ENCODE results near the gene C1QTNF9B.

C1QTNF9B gene

DNA sequence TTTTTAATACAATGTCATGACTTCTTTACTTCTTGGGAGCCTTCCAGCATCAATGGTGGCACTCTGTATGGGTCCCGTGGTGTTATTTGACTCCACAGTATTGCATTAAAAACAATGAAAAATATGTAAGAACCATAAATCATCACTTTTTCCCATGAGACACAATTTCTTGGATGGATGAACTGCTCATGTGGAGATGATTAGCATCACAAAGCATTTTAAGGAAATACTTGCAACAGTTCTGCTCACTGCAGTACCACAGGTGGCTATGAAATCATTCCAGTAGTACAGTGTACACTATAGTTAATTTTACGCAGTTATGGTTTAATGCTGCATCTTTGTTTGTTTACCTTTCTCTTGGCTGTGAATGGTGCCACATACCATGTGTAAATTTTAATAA is 37.2 kb upstream of the C1QTNF9B start:
- Histone ChIP-seq H3K4me3 (ENCODE audit: low read depth, low read length) (no peak overlapping the region), H3K9me3 (ENCODE audit: control insufficient read depth, low read length) (no peaks in the 10 kb centered on the region), H3K9ac (no peak overlapping the region), H3K79me2 (no peaks in the 10 kb centered on the region), H3K36me3 (ENCODE audit: control insufficient read depth, insufficient read depth, low read length) (no peaks in the 10 kb centered on the region), H3K27ac (no peak overlapping the region), H2AFZ (no peak overlapping the region), H3K27me3 (ENCODE audit: control insufficient read depth, insufficient read depth, low read length) (no peaks in the 10 kb centered on the region), H3K4me1 (no peaks in the 10 kb centered on the region), H3K4me2 (ENCODE audit: low read length) (no peak overlapping the region)
- TF ChIP-seq, protein P1, sequence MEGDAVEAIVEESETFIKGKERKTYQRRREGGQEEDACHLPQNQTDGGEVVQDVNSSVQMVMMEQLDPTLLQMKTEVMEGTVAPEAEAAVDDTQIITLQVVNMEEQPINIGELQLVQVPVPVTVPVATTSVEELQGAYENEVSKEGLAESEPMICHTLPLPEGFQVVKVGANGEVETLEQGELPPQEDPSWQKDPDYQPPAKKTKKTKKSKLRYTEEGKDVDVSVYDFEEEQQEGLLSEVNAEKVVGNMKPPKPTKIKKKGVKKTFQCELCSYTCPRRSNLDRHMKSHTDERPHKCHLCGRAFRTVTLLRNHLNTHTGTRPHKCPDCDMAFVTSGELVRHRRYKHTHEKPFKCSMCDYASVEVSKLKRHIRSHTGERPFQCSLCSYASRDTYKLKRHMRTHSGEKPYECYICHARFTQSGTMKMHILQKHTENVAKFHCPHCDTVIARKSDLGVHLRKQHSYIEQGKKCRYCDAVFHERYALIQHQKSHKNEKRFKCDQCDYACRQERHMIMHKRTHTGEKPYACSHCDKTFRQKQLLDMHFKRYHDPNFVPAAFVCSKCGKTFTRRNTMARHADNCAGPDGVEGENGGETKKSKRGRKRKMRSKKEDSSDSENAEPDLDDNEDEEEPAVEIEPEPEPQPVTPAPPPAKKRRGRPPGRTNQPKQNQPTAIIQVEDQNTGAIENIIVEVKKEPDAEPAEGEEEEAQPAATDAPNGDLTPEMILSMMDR (IDR thresholded peaks at IDR 0.05) = no peak

DNA sequence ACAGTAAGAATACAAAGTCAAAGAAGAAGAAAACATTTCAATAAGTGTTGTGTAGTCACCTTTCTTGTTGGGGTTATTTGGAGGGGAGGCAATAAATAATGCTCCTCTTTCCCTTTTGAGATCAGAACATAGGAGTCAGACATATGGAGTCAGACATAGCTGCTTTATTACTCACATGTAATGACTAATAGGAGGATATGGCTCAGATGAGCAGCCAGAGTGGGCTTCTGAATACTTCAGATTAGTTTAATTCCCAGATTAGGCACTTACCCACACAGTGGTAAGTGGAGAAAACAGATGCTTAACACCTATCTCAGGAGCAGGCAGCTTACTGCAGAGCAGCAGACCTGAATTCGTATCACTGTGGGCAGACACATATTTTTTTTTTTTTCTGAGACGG is 31.7 kb upstream of the C1QTNF9B start:
- Histone ChIP-seq H3K27ac (no peak overlapping the region), H3K36me3 (ENCODE audit: control insufficient read depth, insufficient read depth, low read length) (no peaks in the 10 kb centered on the region), H3K4me1 (no peaks in the 10 kb centered on the region), H3K4me2 (ENCODE audit: low read length) (no peak overlapping the region), H3K27me3 (ENCODE audit: control insufficient read depth, insufficient read depth, low read length) (no peaks in the 10 kb centered on the region), H3K9me3 (ENCODE audit: control insufficient read depth, low read length) (no peaks in the 10 kb centered on the region), H3K9ac (no peak overlapping the region), H3K79me2 (no peaks in the 10 kb centered on the region), H2AFZ (no peak overlapping the region), H3K4me3 (ENCODE audit: low read depth, low read length) (no peak overlapping the region)
- TF ChIP-seq, protein P1 (IDR thresholded peaks at IDR 0.05) = no peak

DNA sequence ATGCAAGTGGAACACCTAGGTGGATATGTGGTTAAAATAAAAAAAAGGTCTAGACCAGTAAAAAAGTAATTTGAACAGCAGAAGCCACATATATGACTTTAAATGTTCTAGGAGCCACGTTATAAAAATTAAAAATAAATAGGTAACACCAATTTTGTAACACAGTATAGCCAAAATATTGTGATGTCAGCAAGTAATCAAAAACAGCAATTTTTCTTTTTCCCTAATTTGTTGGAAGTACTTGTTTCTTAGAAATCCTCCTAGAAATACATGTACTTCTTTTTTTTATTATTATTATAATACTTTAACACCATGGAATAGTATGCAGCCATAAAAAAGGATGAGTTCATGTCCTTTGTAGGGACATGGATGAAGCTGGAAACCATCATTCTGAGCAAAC is 25.7 kb upstream of the C1QTNF9B start:
- Histone ChIP-seq H3K9ac (no peak overlapping the region), H2AFZ (no peak overlapping the region), H3K4me3 (ENCODE audit: low read depth, low read length) (no peak overlapping the region), H3K4me1 (no peaks in the 10 kb centered on the region), H3K27me3 (ENCODE audit: control insufficient read depth, insufficient read depth, low read length) (no peaks in the 10 kb centered on the region), H3K36me3 (ENCODE audit: control insufficient read depth, insufficient read depth, low read length) (no peaks in the 10 kb centered on the region), H3K79me2 (no peaks in the 10 kb centered on the region), H3K9me3 (ENCODE audit: control insufficient read depth, low read length) (no peaks in the 10 kb centered on the region), H3K27ac (no peak overlapping the region), H3K4me2 (ENCODE audit: low read length) (no peak overlapping the region)
- TF ChIP-seq, protein P1 (IDR thresholded peaks at IDR 0.05) = no peak

DNA sequence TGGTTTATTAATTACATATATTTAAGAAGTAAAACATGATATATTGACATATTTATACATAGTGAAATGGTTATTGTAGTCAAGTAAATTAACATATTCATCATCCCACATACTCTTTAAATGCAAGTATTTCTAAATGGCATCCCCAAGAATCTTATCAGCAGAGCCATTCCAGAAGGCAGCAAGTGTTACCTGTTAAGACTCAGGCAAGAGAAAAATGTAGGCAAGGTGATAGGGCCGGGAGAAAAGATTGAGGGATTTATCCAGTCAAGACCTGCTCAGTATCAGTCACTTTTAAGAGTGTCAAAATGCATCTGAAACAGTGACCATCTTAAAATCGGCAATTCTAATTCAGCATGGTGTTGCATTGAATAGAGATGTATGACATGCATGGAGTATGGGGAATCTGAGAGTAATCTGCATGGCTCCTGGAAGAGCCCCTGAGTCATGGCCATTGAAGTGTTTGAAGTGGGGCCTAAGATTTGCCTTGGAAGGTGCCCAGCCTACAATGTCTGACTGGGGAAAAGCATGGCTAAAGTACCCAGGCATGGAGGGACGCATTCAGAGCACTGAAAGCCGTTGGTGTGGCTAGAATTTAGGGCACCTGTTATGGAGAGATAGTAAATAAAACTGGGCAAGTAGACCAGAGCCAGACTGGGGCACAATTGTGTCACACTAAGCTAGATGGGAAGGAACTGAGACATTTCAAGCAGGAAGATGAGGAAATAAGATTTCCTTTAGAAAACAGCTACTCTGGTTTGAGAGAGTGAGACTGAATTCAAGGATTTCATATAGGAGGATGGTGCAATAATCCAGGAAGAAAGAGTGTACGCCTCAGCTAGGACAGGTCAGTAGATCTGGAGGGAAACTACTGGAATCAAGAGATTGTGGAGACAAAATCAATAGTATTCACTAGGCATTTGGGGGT is 25.0 kb upstream of the C1QTNF9B start:
- no peaks in the 10 kb centered on the region for H3K9me3 ChIP-seq (ENCODE audit: control insufficient read depth, low read length)
- no peaks in the 10 kb centered on the region for H3K36me3 ChIP-seq (ENCODE audit: control insufficient read depth, insufficient read depth, low read length)
- H3K4me1 ChIP-seq = no peaks in the 10 kb centered on the region
- H3K4me3 ChIP-seq (ENCODE audit: low read depth, low read length) = no peak overlapping the region
- H3K27me3 ChIP-seq (ENCODE audit: control insufficient read depth, insufficient read depth, low read length) = no peaks in the 10 kb centered on the region
- TF ChIP-seq, protein P1 (IDR thresholded peaks at IDR 0.05) = no peak
- no peaks in the 10 kb centered on the region for H3K79me2 ChIP-seq
- H2AFZ ChIP-seq = no peak overlapping the region
- H3K27ac ChIP-seq = no peak overlapping the region
- no peak overlapping the region for H3K4me2 ChIP-seq (ENCODE audit: low read length)
- H3K9ac ChIP-seq = no peak overlapping the region

DNA sequence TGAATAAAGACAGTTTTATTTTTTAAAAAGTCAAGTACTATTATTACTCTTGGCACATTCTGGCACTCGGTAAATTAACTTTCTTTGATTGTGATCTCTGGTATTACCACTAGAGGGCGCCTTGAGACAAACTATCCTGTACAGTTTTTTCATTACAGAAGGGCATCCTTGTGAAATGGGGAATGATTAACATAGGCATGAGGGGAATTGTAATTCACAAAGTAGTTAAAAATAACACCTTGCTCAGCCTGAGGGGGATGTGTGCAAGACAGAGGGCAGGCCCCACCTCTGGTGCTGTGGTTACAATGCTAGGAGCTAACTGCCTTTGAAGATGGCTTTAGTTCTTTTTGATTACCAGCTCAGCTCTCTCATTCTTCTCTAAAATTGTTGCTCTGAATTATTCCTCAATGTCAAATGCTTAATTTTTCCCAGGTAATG is 24.2 kb upstream of the C1QTNF9B start:
- Histone ChIP-seq H3K27me3 (ENCODE audit: control insufficient read depth, insufficient read depth, low read length) (no peaks in the 10 kb centered on the region), H3K4me2 (ENCODE audit: low read length) (no peak overlapping the region), H3K36me3 (ENCODE audit: control insufficient read depth, insufficient read depth, low read length) (no peaks in the 10 kb centered on the region), H2AFZ (no peak overlapping the region), H3K9ac (no peak overlapping the region), H3K4me3 (ENCODE audit: low read depth, low read length) (no peak overlapping the region), H3K27ac (no peak overlapping the region), H3K79me2 (no peaks in the 10 kb centered on the region), H3K9me3 (ENCODE audit: control insufficient read depth, low read length) (no peaks in the 10 kb centered on the region), H3K4me1 (no peaks in the 10 kb centered on the region)
- TF ChIP-seq, protein P1 (IDR thresholded peaks at IDR 0.05) = peak; percentile 51

All from parathyroid adenoma (tissue), 2 donors.